ENCODE data around the gene GNG4. TPM values are rescaled to one million over a fixed set of nuclear protein-coding genes. Genes with fewer than 3 reads are reported as not detected.

Gene GNG4
- total and polyA plus RNA-seq, 4 donors = 16.2 to 132 (median 78.6) TPM

DNA sequence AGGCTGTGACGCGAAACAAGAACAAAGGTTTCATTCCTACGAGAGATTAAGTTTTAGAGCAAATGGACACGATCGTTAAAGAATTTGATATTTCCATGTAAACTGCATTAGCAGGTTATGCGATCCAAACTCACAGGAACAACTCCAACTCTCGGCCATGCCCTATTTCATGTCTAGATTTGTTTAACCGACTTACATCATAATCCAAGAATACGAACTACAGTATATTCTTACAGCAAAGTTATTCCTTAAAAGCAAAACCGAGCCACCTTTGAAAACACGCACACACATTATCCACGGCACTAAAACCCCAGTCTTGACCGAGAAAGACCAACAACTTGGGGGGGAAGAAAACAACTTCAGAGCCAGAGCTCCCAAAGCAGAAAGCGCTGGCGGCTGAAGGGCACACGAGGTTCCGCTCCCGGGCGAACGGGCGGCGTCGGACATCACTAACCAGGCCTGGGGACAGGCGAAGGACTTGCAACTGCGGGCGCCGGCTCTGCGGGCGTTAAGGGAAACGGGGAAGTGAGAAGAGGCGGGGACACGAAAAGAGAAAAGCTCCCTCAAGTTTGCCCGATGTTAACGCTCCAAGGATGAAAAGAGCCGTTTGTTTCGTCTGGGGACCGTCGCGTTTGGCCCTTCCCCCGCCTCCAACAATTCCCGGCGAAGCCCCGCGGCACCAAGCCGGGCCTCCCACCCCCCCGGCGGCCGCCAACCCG lies 146.0 kb downstream of the GNG4 start:
- WGBS (ENCODE audit: insufficient coverage) = under 1% methylated on average over 42 of the region's 49 CpGs
- peak in 4 of 6 donors; percentile 42 to 77 (median 66) for DNase-seq (ENCODE audit: low read depth in 4 of 6, low spot score in 6 of 6)
- peak overlapping the region; percentile 91 for H3K4me3 ChIP-seq (ENCODE audit: low read depth, low read length)

DNA sequence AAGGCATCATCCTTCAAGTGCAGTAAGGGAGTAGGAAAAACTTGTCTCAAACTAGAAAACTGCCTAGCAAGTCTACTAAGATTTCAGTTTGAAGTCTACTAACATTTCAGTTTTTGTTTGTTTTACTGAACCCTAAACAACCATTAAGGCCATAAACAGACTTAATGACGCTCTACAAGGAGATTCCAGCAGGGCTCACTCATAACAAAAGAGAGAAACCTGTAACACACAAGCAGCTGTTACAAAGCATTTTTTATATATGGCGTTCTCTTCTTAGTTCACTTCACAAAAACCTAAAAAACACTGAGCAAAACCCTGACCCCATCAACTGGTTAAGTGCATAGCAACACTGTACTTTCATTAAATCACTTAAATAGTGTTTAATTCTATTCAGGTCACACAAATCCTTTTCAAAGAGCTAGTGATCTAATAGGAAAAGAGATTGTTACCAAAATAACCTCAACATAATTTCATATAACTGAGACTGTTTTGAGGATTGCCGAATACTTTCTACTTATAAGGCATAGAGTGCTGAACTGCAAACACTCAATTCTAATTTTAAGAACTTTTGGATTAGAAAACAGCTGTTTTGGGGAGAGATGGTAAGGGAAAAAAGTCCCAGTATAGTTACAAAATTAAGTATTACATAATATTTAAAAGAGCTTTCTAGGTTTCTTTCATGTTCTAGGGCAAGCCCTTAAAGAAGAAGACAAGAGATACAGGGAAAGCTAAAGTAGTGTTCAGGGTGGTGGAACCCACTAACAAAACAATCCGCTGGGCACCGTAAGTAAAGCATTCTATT lies 146.8 kb downstream of the GNG4 start:
- Histone ChIP-seq H3K27ac (ENCODE audit: low read depth, low read length) (peak overlapping the region; percentile 100), H3K9me3 (ENCODE audit: control insufficient read depth, insufficient read depth, low read length) (no peaks in the 10 kb centered on the region), H3K4me1 (ENCODE audit: control insufficient read depth, insufficient read depth, low read length) (peaks cover 15% of the 10 kb centered on the region), H3K4me3 (ENCODE audit: low read depth, low read length) (peak overlapping the region; percentile 91), H3K36me3 (ENCODE audit: control insufficient read depth, insufficient read depth, low read length) (no peaks in the 10 kb centered on the region), H3K27me3 (ENCODE audit: control insufficient read depth, insufficient read depth, low read length) (no peaks in the 10 kb centered on the region)
- DNase-seq (ENCODE audit: low read depth in 4 of 6, low spot score in 6 of 6) = peak in 2 of 6 donors; percentile 24 to 59
- 7% methylated on average over 3 of the region's 5 CpGs for WGBS (ENCODE audit: insufficient coverage)

More for the DNA sequence above, 146.0 kb downstream of the GNG4 start:
- no peaks in the 10 kb centered on the region for H3K36me3 ChIP-seq (ENCODE audit: control insufficient read depth, insufficient read depth, low read length)
- no peaks in the 10 kb centered on the region for H3K9me3 ChIP-seq (ENCODE audit: control insufficient read depth, insufficient read depth, low read length)
- no peaks in the 10 kb centered on the region for H3K27me3 ChIP-seq (ENCODE audit: control insufficient read depth, insufficient read depth, low read length)
- peak overlapping the region; percentile 100 for H3K27ac ChIP-seq (ENCODE audit: low read depth, low read length)
- H3K4me1 ChIP-seq (ENCODE audit: control insufficient read depth, insufficient read depth, low read length) = peaks cover 15% of the 10 kb centered on the region

DNA sequence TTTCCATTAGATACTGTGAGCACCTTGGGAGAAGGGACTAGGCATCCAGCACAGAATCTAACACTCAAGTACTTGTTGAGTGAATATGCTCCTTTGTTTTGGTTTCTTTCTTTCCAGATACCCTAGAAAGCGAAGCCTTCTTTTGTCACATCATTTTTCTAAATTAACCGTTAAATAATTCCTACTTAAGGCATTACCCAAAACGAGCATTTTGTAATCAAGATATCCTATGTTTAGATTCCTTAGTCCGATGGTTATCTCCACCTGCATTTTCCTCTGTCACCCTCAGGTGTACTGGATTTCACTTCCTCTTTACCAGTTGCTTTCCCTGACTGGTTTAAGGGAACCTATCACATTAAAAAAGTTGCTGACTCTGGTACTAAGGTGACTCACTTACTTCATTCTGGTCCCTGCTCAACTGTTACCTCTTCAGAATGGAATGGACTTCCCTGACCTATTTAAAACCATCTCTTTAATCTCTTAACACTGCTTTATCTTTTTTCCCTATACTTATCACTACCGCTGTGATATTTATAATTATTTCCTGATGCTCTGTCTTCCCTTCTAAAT lies 148.5 kb downstream of the GNG4 start:
- no peak for DNase-seq (ENCODE audit: low read depth in 4 of 6, low spot score in 6 of 6)
- Histone ChIP-seq H3K27me3 (ENCODE audit: control insufficient read depth, insufficient read depth, low read length) (no peaks in the 10 kb centered on the region), H3K4me3 (ENCODE audit: low read depth, low read length) (no peak overlapping the region), H3K4me1 (ENCODE audit: control insufficient read depth, insufficient read depth, low read length) (peaks cover 15% of the 10 kb centered on the region), H3K36me3 (ENCODE audit: control insufficient read depth, insufficient read depth, low read length) (no peaks in the 10 kb centered on the region), H3K27ac (ENCODE audit: low read depth, low read length) (no peak overlapping the region), H3K9me3 (ENCODE audit: control insufficient read depth, insufficient read depth, low read length) (no peaks in the 10 kb centered on the region)
- 98% methylated on average over 4 of the region's 5 CpGs for WGBS (ENCODE audit: insufficient coverage)

Small RNA genes within 50 kb of the gene (small RNA-seq; reads per million reads assigned to genes)
- gene MTCO3P46 (ENCODE audit: low replicate concordance) (not detected), gene MTND4LP21 (ENCODE audit: low replicate concordance) (not detected)

Other genes starting within 250 kb of the GNG4 start
- gene B3GALNT2, start 145.3 kb downstream of the GNG4 start, total RNA-seq = 10 to 100 TPM; 26.7 to 31.1 TPM
- 10 to 100 TPM; 10.1 to 16.1 TPM for gene B3GALNT2, start 145.3 kb downstream of the GNG4 start, polyA plus RNA-seq (ENCODE audit: insufficient read length in 2 of 2)
- 10 to 100 TPM; 36.1 to 76.3 TPM for gene LYST, start 217.1 kb upstream of the GNG4 start, total RNA-seq
- 10 to 100 TPM; 10.9 to 17.5 TPM for gene LYST, start 217.1 kb upstream of the GNG4 start, polyA plus RNA-seq (ENCODE audit: insufficient read length in 2 of 2)

Measured in spinal cord (tissue), 10 donors.